ENCODE data around the gene SFXN5. TPM values are rescaled to one million over a fixed set of nuclear protein-coding genes. Genes with fewer than 3 reads are reported as not detected.
A peak's percentile ranks its signal among the peaks of the same experiment; 100 is the strongest.

Gene SFXN5
- total and polyA plus RNA-seq, 11 donors = 6.0 to 12.5 (median 8.7) TPM

DNA sequence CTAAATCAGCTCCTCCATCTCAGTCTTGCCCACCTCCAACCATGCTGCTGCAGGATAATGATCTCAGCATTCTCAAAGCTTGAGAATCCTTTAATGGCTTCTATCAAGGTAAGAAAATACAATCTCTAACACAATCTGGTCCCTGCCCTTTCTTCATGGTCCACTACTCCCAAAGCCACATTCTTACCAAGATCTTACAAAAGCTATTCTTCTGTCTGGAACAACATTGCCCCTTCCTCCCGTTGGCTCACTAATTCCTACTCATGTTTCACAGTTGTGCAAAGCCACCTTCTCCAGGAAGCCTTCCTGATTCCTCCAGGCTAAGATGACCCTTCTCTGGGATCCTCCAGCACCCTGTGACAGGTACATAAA is 5.9 kb upstream of the SFXN5 start:
- ATAC-seq (no peak), DNase-seq (no peak)
- Histone ChIP-seq H3K9me3 (no peaks in the 10 kb centered on the region), H3K27me3 (no peaks in the 10 kb centered on the region), H3K4me1 (peaks cover 0 to 9% (median 2%) of the 10 kb centered on the region in 12 donors), H3K36me3 (peaks cover 0 to 31% (median 9%) of the 10 kb centered on the region in 9 donors), H3K4me3 (no peak overlapping the region), H3K27ac (no peak overlapping the region)
- intact Hi-C loops (cut with DNase I) = no loop called here
- WGBS, 4 donors = 90 to 97% (median 96%) methylated on average over 1 of the region's 1 CpG
- TF ChIP-seq, protein P1, sequence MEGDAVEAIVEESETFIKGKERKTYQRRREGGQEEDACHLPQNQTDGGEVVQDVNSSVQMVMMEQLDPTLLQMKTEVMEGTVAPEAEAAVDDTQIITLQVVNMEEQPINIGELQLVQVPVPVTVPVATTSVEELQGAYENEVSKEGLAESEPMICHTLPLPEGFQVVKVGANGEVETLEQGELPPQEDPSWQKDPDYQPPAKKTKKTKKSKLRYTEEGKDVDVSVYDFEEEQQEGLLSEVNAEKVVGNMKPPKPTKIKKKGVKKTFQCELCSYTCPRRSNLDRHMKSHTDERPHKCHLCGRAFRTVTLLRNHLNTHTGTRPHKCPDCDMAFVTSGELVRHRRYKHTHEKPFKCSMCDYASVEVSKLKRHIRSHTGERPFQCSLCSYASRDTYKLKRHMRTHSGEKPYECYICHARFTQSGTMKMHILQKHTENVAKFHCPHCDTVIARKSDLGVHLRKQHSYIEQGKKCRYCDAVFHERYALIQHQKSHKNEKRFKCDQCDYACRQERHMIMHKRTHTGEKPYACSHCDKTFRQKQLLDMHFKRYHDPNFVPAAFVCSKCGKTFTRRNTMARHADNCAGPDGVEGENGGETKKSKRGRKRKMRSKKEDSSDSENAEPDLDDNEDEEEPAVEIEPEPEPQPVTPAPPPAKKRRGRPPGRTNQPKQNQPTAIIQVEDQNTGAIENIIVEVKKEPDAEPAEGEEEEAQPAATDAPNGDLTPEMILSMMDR (IDR thresholded peaks at IDR 0.05) = no peak
- TF ChIP-seq POLR2A (IDR thresholded peaks at IDR 0.05) = no peak

DNA sequence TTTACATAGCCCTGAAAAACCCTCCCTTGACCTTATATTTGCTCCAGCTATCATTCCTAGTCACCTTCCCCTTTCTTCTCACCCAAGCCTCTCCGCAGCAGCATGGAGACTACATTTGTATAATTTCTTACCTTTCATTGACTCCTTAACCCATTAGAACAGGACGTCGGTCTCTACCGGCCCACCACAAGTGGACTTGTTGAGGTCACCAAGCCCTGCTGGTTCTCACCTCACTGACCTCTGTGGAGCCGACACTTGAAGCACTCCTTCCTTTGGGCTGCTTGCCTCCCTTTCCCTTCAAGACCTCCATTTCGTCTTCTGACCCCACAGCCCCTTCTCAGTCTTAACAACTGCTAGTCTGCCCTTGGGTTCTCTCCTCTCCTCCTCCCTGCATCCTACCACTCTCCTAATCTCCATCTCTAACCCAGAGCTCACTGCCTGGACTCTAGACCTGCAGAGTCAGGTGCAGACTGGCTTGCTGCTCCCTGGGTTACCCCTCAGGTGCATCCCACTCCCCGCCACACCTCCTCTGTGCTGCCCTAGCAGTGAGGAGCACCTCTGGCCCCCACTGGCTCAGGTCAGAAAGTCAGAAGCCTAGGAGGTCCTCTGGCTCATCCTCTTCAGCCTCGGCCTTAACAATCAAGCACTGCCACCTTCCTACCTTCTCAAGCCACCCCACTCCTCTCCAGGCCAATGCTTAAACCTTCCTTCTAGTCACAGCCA is 5.3 kb upstream of the SFXN5 start:
- Histone ChIP-seq H3K27ac (no peak overlapping the region), H3K36me3 (peaks cover 0 to 31% (median 9%) of the 10 kb centered on the region in 9 donors), H3K4me1 (peaks cover 0 to 14% (median 6%) of the 10 kb centered on the region in 12 donors), H3K4me3 (no peak overlapping the region), H3K9me3 (no peaks in the 10 kb centered on the region), H3K27me3 (no peaks in the 10 kb centered on the region)
- ATAC-seq (no peak), DNase-seq (no peak)
- WGBS, 4 donors = 89 to 93% (median 91%) methylated on average over 8 of the region's 8 CpGs
- TF ChIP-seq, protein P1 (IDR thresholded peaks at IDR 0.05) = no peak
- TF ChIP-seq POLR2A (IDR thresholded peaks at IDR 0.05) = no peak
- intact Hi-C loops (cut with DNase I) = no loop called here

DNA sequence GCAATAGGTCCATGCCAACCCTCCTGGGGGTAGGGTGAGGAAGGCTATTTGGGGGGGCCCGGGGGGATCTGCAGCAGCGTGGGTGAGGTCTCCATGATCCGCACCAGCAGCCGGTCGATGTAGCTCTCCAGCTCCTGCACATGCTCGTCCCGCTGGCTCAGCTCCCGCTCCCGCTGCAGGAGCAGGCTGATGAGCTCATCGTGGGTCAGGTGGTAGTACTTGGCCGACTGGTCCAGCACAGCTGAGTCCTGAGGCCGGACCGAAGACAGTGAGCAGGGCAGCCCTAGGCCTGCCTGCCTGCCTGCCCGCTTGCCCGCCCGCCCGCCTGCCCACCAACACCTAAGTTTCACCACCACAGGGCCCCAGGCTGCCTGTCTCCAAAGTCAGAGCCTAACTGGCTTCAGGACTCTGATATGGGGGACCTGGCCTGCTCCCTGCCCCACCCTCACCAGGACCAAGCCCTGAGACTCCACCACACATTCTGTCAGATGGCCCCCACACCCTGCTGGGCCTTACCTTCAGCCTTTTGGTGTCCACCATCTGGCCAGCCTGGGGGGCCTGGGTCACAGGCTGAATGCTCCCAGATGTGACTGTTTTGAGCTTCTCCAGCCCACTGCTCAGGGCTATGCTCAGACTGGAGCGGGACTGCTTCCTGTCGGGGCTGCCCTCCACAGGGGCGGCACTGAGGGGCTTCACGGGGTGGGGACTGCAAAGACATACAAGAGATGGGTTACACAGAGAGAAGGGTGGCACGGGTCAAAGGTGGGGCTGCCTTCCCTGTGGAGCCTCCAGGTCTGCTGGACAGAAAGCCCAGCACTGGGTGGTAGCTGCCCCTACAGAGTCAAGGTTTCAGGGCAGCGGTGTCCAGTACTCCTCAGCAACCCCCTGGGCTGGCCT is 4.2 kb upstream of the SFXN5 start:
- Histone ChIP-seq H3K4me1 (peaks cover 0 to 15% (median 7%) of the 10 kb centered on the region in 12 donors), H3K36me3 (peaks cover 0 to 31% (median 9%) of the 10 kb centered on the region in 9 donors), H3K9me3 (no peaks in the 10 kb centered on the region), H3K4me3 (no peak overlapping the region), H3K27ac (peak overlapping the region in 6 of 12 donors; percentile 7 to 72 (median 34)), H3K27me3 (no peaks in the 10 kb centered on the region)
- ATAC-seq (peak in 1 of 4 donors; percentile 12), DNase-seq (peak; percentile 64 to 80 (median 76))
- intact Hi-C loops (cut with DNase I) = no loop called here
- TF ChIP-seq, protein P1 (IDR thresholded peaks at IDR 0.05) = no peak
- TF ChIP-seq POLR2A (IDR thresholded peaks at IDR 0.05) = no peak
- 71 to 92% (median 76%) methylated on average over 13 to 23 of the region's 23 CpGs for WGBS, 4 donors

Data from heart left ventricle (tissue), 16 donors.